GM19328 (cell line): Measurements from ENCODE around the gene TUBGCP6.
"Not testable (repeated sequence)": the region's sequence is repeated elsewhere in the genome, so short reads cannot be mapped to it uniquely, and the experiment has no call there.

Experiments
- ATAC-seq: cut with Tn5 transposase; IDR thresholded peaks from one replicate; pipeline ENCODE4 v1.9.1; 2021; ENCODE audit warnings: mild to moderate bottlenecking, moderate library complexity; ENCODE audit not compliant: unreplicated experiment

Gene TUBGCP6

GRCh38 chr22:50171965-50172421 lies 72.8 kb downstream of the TUBGCP6 start:
- ATAC-seq: no peak

DNA sequence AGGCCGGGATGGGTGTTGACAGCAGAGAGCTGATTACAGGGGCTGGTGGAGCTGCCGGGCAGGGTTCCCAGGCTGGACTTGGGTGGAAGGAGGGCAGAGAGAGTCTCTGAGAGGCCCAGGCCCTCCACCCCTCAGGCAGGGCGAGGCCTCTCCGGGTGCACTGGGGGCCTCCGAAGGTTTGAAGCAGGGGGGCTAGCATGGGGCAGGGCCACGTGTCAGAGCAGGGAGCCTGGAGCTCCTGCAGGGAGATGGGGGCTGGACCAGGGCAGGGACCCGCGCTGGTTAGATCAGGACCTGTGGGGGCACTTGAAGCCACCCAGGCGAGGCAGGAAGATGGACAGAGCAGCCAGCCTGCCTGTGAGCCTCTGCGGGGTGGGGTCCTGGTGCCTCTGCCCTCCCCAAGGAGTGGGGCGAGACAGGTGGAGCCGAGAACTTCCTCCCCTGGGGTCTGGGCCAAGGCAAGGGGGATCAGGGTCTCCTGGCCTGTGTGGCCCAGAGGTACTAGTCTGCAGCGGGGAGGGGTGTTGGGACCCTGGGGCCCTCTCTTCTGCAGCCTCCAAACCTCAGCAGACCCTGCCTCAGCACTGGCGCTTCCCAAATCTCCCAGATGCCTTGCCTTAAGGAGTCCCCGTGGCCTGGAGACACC lies 73.4 kb downstream of the TUBGCP6 start:
- ATAC-seq: no peak

GRCh38 chr22:50170453-50171318 lies 74.1 kb downstream of the TUBGCP6 start, which contains the start of gene PANX2:
Gene PANX2, plus strand, starts transcription at chr22:50170731. Its CDS starts 0 bp downstream, at chr22:50170731.
- ATAC-seq: no peak

- ATAC-seq: no peak
Observed at GRCh38 chr22:50169774-50170341, 75.0 kb downstream of the TUBGCP6 start.

GRCh38 chr22:50169181-50169759 lies 75.6 kb downstream of the TUBGCP6 start:
- no peak for ATAC-seq

GRCh38 chr22:50168490-50169180 lies 76.2 kb downstream of the TUBGCP6 start:
- ATAC-seq: not testable (repeated sequence)

- no peak for ATAC-seq
Observed at GRCh38 chr22:50167689-50168489, 76.9 kb downstream of the TUBGCP6 start.
